ACC112 (cell line): ENCODE results near the gene GHITM.
"Not testable (repeated sequence)": the region's sequence is repeated elsewhere in the genome, so short reads cannot be mapped to it uniquely, and the experiment has no call there.

Source experiments
- H2AFZ ChIP-seq: fragments of 200-600 bp; sonication (generic); one replicate; pipeline ENCODE4 v1.6.0; 2017; ENCODE audit warnings: antibody characterized with exemption, low read length; ENCODE audit not compliant: unreplicated experiment
- H3K27ac ChIP-seq: fragments of 200-600 bp; sonication (generic); 2 replicates; pipeline ENCODE4 v1.5.1; 2014; ENCODE audit warnings: low read depth, mild to moderate bottlenecking, antibody characterized with exemption, low read length, moderate library complexity
- H3K27me3 ChIP-seq: fragments of 200-600 bp; sonication (generic); 2 replicates; pipeline ENCODE4 v1.6.1; 2014; ENCODE audit warnings: mild to moderate bottlenecking, antibody characterized with exemption, low read length, moderate library complexity, mixed read lengths; ENCODE audit not compliant: insufficient read depth
- H3K36me3 ChIP-seq: fragments of 200-600 bp; sonication (generic); 2 replicates; pipeline ENCODE4 v1.6.1; 2016; ENCODE audit warnings: mild to moderate bottlenecking, antibody characterized with exemption, low read length, moderate library complexity, mixed read lengths; ENCODE audit not compliant: insufficient read depth
- H3K4me1 ChIP-seq: fragments of 200-600 bp; sonication (generic); one replicate; pipeline ENCODE4 v1.6.1; 2016; ENCODE audit warnings: low read length, mixed read lengths; ENCODE audit not compliant: insufficient read depth, unreplicated experiment, control insufficient read depth
- H3K4me3 ChIP-seq: fragments of 200-600 bp; sonication (generic); 2 replicates; pipeline ENCODE4 v1.5.1; 2014; ENCODE audit warnings: mild to moderate bottlenecking, low read depth, low read length
- H3K79me2 ChIP-seq: fragments of 200-600 bp; sonication (generic); one replicate; pipeline ENCODE4 v1.6.0; 2016; ENCODE audit warnings: low read length; ENCODE audit not compliant: control insufficient read depth, unreplicated experiment, insufficient read depth

GHITM gene

DNA sequence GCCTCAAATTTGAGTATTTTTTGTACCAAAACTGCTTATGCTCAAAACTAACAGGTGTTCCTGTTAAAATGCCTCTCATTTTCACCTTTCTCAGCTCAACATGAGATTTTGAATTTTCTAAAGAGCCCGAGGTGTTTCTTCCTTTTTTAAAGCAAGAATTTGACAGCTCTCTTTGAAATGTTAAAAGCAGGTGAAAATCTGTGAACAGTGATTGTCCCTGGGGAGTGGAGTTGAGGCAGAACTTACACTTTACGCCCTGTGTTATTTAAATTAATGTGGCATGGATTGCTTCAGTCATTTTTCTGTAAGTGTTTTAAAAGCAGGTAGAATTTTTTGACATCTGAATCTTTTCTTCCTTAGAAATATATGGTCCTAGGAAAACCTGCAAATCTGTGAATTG is 25.1 kb downstream of the GHITM start:
- H3K4me1 ChIP-seq = no peaks in the 10 kb centered on the region
- H3K4me3 ChIP-seq = no peak overlapping the region
- H3K27me3 ChIP-seq = peaks cover 19% of the 10 kb centered on the region
- H3K27ac ChIP-seq = no peak overlapping the region
- H3K79me2 ChIP-seq = no peaks in the 10 kb centered on the region
- no peaks in the 10 kb centered on the region for H3K36me3 ChIP-seq
- H2AFZ ChIP-seq = no peak overlapping the region

DNA sequence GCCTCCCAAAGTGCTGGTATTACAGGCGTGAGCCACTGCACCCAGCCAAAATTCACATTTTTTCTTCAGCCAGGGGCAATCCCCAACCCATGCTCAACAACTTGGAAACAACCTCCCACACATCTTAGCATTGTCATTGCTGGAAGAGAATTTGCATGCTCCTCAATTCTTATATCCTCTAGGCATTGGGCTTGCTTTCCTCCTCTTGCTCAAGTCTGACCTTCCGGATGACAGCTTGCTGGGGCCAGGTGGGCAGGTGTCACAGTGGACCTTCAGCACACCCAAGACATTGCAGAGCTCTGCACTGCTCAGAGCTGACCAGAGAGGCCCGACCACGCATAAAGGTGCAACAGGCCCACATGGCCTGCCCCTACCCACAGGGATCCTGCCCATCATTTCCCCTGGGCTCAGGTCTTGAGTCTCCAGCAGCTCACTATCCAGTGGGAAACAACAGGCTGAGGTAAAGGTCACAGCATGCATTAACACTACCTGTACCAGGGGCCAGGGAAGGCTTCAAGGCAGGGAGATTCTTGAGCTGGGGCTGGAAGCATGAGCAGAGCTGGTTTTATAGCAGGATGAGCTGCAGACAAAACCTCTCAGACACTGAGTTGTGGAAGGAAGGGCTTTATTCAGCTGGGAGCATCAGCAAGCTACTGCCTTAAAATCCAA is 27.4 kb downstream of the GHITM start:
- H3K79me2 ChIP-seq = no peaks in the 10 kb centered on the region
- H3K27me3 ChIP-seq = peaks cover 19% of the 10 kb centered on the region
- no peak overlapping the region for H3K4me3 ChIP-seq
- no peak overlapping the region for H2AFZ ChIP-seq
- no peaks in the 10 kb centered on the region for H3K4me1 ChIP-seq
- H3K36me3 ChIP-seq = no peaks in the 10 kb centered on the region
- H3K27ac ChIP-seq = no peak overlapping the region

DNA sequence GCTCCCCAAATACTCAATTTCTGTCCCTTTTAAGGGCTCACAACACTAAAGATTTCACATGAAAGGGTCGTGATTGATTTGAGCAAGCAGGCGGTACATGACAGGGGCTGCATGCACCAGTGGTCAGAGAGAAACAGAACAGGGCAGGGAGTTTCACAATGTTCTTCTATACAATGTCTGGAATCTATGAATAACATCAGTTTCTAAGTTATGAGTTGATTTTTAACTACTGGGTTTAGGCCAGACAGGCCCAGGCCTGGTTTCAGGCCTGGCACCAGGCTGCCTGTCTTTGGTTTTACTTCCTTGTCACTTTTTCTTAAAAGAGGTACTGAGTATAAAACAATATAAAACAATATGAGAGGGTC is 28.0 kb downstream of the GHITM start:
- H3K36me3 ChIP-seq, H3K4me3 ChIP-seq, H3K27ac ChIP-seq, H3K4me1 ChIP-seq, H3K79me2 ChIP-seq, H2AFZ ChIP-seq: not testable (repeated sequence)
- peaks cover 19% of the 10 kb centered on the region for H3K27me3 ChIP-seq

DNA sequence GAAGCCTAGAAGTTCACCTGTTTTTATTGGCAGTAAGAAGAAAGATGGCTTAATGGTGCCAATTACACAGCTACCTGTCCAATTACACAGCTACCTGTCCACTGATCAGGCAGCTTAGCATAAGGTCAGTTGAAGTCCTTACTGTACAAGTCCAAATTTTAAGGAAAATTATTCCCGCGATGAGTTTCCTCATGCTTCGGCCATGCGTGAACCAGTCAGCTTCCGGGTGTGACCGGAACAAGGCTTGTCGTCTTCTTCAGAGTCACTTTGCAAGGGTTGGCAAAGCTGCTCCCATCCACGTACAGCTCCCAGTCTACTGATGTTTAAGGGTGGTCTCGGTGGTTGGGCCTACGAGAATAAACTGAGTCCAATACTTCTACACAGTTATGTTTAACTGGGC is 29.1 kb downstream of the GHITM start:
- H3K27ac ChIP-seq, H3K79me2 ChIP-seq, H3K36me3 ChIP-seq, H3K4me1 ChIP-seq, H2AFZ ChIP-seq, H3K4me3 ChIP-seq: not testable (repeated sequence)
- H3K27me3 ChIP-seq = peaks cover 21% of the 10 kb centered on the region

DNA sequence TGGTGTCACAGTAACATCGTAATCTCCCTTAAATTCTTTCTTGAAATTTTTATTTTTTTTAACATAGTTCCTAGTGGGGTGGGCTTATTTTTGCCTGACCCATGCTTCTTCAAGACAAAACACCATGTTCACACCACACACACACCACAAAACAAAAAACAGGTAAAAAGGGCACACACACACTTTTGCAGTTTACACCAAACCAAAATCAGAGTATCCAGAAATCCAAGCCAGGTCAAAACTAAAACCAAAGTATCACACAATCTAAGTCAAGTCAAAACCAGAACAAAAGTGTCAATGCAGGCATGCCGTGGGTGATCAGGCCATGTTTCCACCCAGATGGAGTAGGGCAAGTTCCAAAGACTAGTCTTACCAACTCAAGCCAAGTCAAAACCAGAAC is 31.9 kb downstream of the GHITM start:
- H3K36me3 ChIP-seq, H2AFZ ChIP-seq, H3K4me3 ChIP-seq, H3K4me1 ChIP-seq, H3K79me2 ChIP-seq, H3K27ac ChIP-seq: not testable (repeated sequence)
- peaks cover 14% of the 10 kb centered on the region; the same call in 1 of the 2 replicates for H3K27me3 ChIP-seq

DNA sequence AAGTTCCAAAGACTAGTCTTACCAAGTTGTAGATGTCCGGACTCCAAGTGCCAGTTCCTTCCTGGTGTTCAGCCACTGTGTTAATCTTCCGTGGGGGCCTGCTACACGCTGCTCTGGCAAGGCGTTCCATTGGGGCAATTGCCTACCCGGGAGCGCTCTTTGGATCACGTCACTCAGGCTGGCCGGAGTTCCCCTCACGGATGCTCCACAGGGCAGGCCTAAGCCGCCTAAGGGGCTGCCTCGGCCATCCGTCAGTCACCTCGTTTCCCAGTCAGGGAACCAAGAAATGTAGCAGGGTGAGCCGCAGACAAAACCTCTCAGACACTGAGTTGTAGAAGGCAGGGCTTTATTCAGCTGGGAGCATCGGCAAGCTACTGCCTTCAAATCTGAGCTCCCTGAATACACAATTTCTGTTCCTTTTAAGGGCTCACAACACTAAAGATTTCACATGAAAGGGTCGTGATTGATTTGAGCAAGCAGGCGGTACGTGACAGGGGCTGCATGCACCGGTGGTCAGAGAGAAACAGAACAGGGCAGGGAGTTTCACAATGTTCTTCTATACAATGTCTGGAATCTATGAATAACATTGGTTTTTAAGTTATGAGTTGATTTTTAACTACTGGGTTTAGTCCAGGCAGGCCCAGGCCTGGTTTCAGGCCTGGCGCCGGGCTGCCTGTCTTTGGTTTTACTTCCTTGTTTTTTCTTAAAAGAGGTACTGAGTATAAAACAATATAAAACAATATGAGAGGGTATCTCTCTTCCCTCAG is 32.6 kb downstream of the GHITM start:
- H3K4me3 ChIP-seq, H2AFZ ChIP-seq, H3K27ac ChIP-seq, H3K36me3 ChIP-seq, H3K4me1 ChIP-seq, H3K79me2 ChIP-seq: not testable (repeated sequence)
- H3K27me3 ChIP-seq = peaks cover 14% of the 10 kb centered on the region; the same call in 1 of the 2 replicates

DNA sequence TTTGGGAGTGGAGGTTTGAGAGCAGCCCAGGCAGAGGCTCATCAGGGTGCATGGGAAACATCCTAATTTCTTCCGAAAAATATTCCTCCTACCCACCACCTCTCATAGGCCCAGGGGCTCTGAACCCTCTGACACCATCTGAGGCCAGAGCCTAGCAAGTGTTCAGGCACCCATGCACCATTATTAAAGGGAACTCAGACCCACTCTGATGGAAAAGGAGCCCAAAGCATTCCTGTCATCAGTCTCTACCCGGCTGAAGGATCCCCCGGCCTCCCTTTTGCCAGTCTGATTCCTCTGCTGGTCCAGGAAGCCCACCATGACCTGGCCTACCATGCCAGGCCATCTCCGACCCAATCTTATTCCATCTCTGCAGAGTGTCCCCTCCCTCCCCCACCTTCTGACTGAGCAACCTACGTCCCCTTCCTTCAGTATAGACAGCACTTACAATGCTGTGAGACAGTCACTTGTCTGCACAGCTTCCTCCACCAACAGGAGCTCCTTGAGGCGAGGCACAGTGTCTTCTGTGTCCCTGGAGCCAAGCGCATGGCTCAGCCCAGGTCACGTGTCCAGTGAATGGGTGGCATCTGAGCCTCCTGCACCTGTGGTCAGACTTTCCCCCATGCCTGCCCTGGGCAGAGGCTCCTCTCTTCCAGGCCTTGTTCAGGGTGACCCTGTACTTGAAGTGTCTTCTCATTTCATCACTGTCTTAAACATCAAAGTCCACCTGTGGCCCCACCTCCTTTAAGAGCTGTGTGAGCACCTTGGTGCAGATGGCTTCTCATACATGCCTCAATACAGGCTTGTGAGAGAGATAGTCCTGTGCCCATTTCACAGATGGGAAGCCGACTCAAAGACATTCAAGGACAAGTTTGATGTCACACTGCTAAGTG is 33.4 kb downstream of the GHITM start:
- H3K4me3 ChIP-seq = no peak overlapping the region
- H3K79me2 ChIP-seq = no peaks in the 10 kb centered on the region
- H3K4me1 ChIP-seq = no peaks in the 10 kb centered on the region
- no peak overlapping the region for H2AFZ ChIP-seq
- H3K27me3 ChIP-seq = peaks cover 14% of the 10 kb centered on the region; the same call in 1 of the 2 replicates
- H3K36me3 ChIP-seq = no peaks in the 10 kb centered on the region
- H3K27ac ChIP-seq = no peak overlapping the region

DNA sequence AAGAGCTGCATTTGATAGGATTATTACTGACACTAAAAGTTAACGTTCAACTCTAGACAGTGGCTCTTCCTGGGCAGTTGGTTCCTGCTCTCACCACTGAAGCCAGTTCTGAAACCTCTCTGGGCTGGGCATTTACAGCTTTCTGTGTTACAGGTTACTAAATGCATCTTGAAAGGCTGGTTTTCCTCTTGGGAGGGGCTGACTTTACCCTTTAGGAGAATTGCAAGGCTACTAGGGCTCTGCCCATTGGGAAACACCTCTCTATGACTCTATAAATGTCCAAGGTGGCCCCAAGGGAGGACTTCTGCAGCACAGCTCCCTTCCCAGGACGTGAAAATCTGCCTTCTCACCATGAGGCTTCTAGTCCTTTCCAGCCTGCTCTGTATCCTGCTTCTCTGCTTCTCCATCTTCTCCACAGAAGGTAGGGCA is 34.2 kb downstream of the GHITM start, which contains the start of gene GPR15LG:
Gene GPR15LG, plus strand, starts transcription at position 301 of the 429 bp plus-strand sequence. Its CDS starts 51 bp downstream, at position 352.
- Histone ChIP-seq H3K36me3 (no peaks in the 10 kb centered on the region), H3K27ac (no peak within 1 kb of the TSS), H3K79me2 (no peaks in the 10 kb centered on the region), H3K27me3 (peaks cover 14% of the 10 kb centered on the region; the same call in 1 of the 2 replicates), H3K4me3 (no peak within 1 kb of the TSS), H3K4me1 (no peaks in the 10 kb centered on the region), H2AFZ (no peak within 1 kb of the TSS)

DNA sequence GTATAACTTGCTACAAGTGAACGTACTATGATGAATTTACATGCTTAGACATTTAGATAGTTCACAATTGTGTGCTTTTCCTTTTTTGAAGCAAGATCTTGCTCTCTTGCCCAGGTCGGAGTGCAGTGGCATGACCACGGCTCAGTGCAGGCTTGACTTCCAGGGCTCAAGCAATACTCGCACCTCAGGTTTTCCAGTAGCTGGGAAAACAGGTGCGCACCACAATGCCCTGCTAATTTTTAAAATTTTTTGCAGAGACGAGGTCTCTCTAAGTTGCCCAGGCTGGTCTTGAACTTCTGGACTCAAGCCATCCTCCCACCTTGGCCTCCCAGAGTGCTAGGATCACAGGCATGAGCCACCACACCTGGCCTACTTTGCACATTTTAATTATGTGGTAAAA is 36.1 kb downstream of the GHITM start:
- H3K27me3 ChIP-seq = peaks cover 14% of the 10 kb centered on the region; the same call in 1 of the 2 replicates
- H3K4me3 ChIP-seq = no peak overlapping the region
- H3K79me2 ChIP-seq = no peaks in the 10 kb centered on the region
- no peak overlapping the region for H2AFZ ChIP-seq
- no peaks in the 10 kb centered on the region for H3K36me3 ChIP-seq
- no peaks in the 10 kb centered on the region for H3K4me1 ChIP-seq
- H3K27ac ChIP-seq = no peak overlapping the region

DNA sequence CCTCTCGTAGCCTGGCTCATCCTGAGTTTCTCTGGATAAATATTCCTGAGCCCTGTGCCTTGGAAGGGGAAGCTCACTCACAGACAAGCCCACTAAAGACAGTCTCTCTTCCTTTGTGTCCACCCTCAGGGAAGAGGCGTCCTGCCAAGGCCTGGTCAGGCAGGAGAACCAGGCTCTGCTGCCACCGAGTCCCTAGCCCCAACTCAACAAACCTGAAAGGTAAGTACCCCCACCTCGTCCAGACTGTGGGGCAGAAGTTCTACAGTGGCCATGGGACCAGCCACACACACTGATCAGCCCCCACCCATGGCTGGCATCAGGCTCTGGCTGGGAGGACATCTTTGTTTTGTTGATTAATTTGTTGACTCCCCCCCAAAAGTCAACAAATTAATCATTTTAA is 37.0 kb downstream of the GHITM start:
- Histone ChIP-seq H3K79me2 (no peaks in the 10 kb centered on the region), H3K27me3 (peaks cover 14% of the 10 kb centered on the region; the same call in 1 of the 2 replicates), H3K4me1 (no peaks in the 10 kb centered on the region), H3K36me3 (no peaks in the 10 kb centered on the region), H2AFZ (no peak overlapping the region), H3K4me3 (no peak overlapping the region), H3K27ac (no peak overlapping the region)
